GM12891 (cell line): ENCODE results near the gene AGFG2.
"Not testable (repeated sequence)": the region's sequence is repeated elsewhere in the genome, so short reads cannot be mapped to it uniquely, and the experiment has no call there.

Source experiments
- PAX5 ChIP-seq: IDR thresholded peaks from 2 replicates; pipeline ENCODE4 v1.6.1; 2011; ENCODE audit warnings: low read length, moderate library complexity, mild to moderate bottlenecking; ENCODE audit not compliant: insufficient read depth, severe bottlenecking
- POLR2A ChIP-seq: IDR thresholded peaks from 2 replicates; pipeline ENCODE4 v1.6.1; 2011; ENCODE audit warnings: low read depth, low read length, control low read depth
- POLR2AphosphoS5 ChIP-seq: IDR thresholded peaks from 2 replicates; pipeline ENCODE4 v1.6.1; 2011; ENCODE audit warnings: low read depth, low read length, control low read depth
- POU2F2 ChIP-seq: IDR thresholded peaks from 2 replicates; pipeline ENCODE4 v1.6.1; 2011; ENCODE audit warnings: low read depth, mild to moderate bottlenecking, control low read depth, low read length, moderate library complexity
- SPI1 ChIP-seq: IDR thresholded peaks from 2 replicates; pipeline ENCODE4 v1.6.1; 2011; ENCODE audit warnings: low read depth, low read length, control low read depth
- TAF1 ChIP-seq: IDR thresholded peaks from 2 replicates; pipeline ENCODE4 v1.6.1; 2011; ENCODE audit warnings: low read depth, low read length, control low read depth

GRCh38 chr7:100548446-100548845 lies 9.4 kb downstream of the AGFG2 start:
- TF ChIP-seq POLR2AphosphoS5, TAF1, POLR2A, SPI1, PAX5, POU2F2: not testable (repeated sequence)
